HG02759 (cell line): ENCODE measurements around the gene SLC17A9.

Experiments used
- ATAC-seq: cut with Tn5 transposase; IDR thresholded peaks from one replicate; pipeline ENCODE4 v1.9.1; 2021; ENCODE audit warnings: mild to moderate bottlenecking, moderate library complexity; ENCODE audit not compliant: unreplicated experiment

SLC17A9 gene

GRCh38 chr20:62998449-62998848 lies 45.9 kb downstream of the SLC17A9 start:
- no peak for ATAC-seq

- no peak for ATAC-seq
Measured at GRCh38 chr20:62999580-62999979, 47.1 kb downstream of the SLC17A9 start.

- no peak for ATAC-seq
Measured at GRCh38 chr20:63000036-63000435, 47.5 kb downstream of the SLC17A9 start.

- ATAC-seq = no peak
Measured at GRCh38 chr20:63000958-63001357, 48.4 kb downstream of the SLC17A9 start.

GRCh38 chr20:63002511-63002910 lies 50.0 kb downstream of the SLC17A9 start:
- ATAC-seq = no peak

- ATAC-seq = no peak
Measured at GRCh38 chr20:63003546-63003945, 51.0 kb downstream of the SLC17A9 start.

GRCh38 chr20:63004607-63005364 lies 52.3 kb downstream of the SLC17A9 start:
- no peak for ATAC-seq

GRCh38 chr20:63005365-63005861 lies 52.9 kb downstream of the SLC17A9 start:
- ATAC-seq = no peak

- ATAC-seq = no peak
Measured at GRCh38 chr20:63005862-63006539, 53.5 kb downstream of the SLC17A9 start.

GRCh38 chr20:63006540-63007359 lies 54.2 kb downstream of the SLC17A9 start, which contains the start of gene BHLHE23:
Gene BHLHE23 (minus strand): TSS chr20:63006964. CDS start chr20:63006774, 190 bp downstream.
- ATAC-seq = no peak

- no peak for ATAC-seq
Measured at GRCh38 chr20:63007360-63007645, 54.8 kb downstream of the SLC17A9 start.

- ATAC-seq = no peak
Measured at GRCh38 chr20:63007646-63008488, 55.4 kb downstream of the SLC17A9 start.

GRCh38 chr20:63008541-63009044 lies 56.1 kb downstream of the SLC17A9 start:
- ATAC-seq = no peak

GRCh38 chr20:63009045-63009961 lies 56.8 kb downstream of the SLC17A9 start:
- ATAC-seq = peak; percentile 49

GRCh38 chr20:63009988-63010769 lies 57.7 kb downstream of the SLC17A9 start:
- ATAC-seq = peak; percentile 59

- no peak for ATAC-seq
Measured at GRCh38 chr20:63011798-63012197, 59.3 kb downstream of the SLC17A9 start.

GRCh38 chr20:63013207-63013606 lies 60.7 kb downstream of the SLC17A9 start:
- no peak for ATAC-seq

GRCh38 chr20:63014287-63014686 lies 61.8 kb downstream of the SLC17A9 start:
- ATAC-seq = no peak

- no peak for ATAC-seq
Measured at GRCh38 chr20:63014710-63015109, 62.2 kb downstream of the SLC17A9 start.
